Loucy (cell line): ENCODE data around the gene PCDH10.

Experiments
- H2AFZ ChIP-seq: fragments of 200-600 bp; sonication (generic); 2 replicates; pipeline ENCODE4 v1.6.0; 2016; ENCODE audit warnings: antibody characterized with exemption, mild to moderate bottlenecking, low read length, moderate library complexity
- H3F3A ChIP-seq: fragments of 200-600 bp; 2 replicates; pipeline ENCODE4 v1.6.0; 2016; ENCODE audit warnings: antibody characterized with exemption, low read depth, mild to moderate bottlenecking
- H3K27me3 ChIP-seq: fragments of 200-600 bp; sonication (generic); 2 replicates; pipeline ENCODE4 v1.6.1; 2014; ENCODE audit warnings: low read length, mild to moderate bottlenecking; ENCODE audit not compliant: insufficient read depth, poor library complexity, severe bottlenecking
- H3K36me3 ChIP-seq: fragments of 200-600 bp; sonication (generic); 2 replicates; pipeline ENCODE4 v1.6.1; 2016; ENCODE audit warnings: low read length; ENCODE audit not compliant: insufficient read depth
- H3K4me1 ChIP-seq: fragments of 200-600 bp; sonication (generic); 2 replicates; pipeline ENCODE4 v1.5.1; 2014; ENCODE audit warnings: low read length, mild to moderate bottlenecking; ENCODE audit not compliant: insufficient read depth, poor library complexity, severe bottlenecking
- H3K4me2 ChIP-seq: fragments of 200-600 bp; sonication (generic); 2 replicates; pipeline ENCODE4 v1.6.0; 2014; ENCODE audit warnings: antibody characterized with exemption, low read length, low read depth, mild to moderate bottlenecking; ENCODE audit not compliant: poor library complexity, severe bottlenecking
- H3K4me3 ChIP-seq: fragments of 200-600 bp; sonication (generic); 2 replicates; pipeline ENCODE4 v1.5.1; 2014; ENCODE audit warnings: low read length, mild to moderate bottlenecking, mixed read lengths; ENCODE audit not compliant: poor library complexity, severe bottlenecking
- H3K79me2 ChIP-seq: fragments of 200-600 bp; sonication (generic); 2 replicates; pipeline ENCODE4 v1.6.1; 2014; ENCODE audit warnings: low read length; ENCODE audit not compliant: insufficient read depth
- H3K9ac ChIP-seq: fragments of 200-600 bp; sonication (generic); 2 replicates; pipeline ENCODE4 v1.6.0; 2014; ENCODE audit warnings: mild to moderate bottlenecking, low read depth, low read length, moderate library complexity; ENCODE audit not compliant: poor library complexity, severe bottlenecking
- H3K9me2 ChIP-seq: fragments of 200-600 bp; sonication (generic); replicated peaks from 2 replicates; pipeline ENCODE4 v1.6.1; 2016; ENCODE audit warnings: low read depth, low read length, mixed read lengths
- H3K9me3 ChIP-seq: fragments of 200-600 bp; sonication (generic); 2 replicates; pipeline ENCODE4 v1.6.1; 2014; ENCODE audit warnings: mild to moderate bottlenecking, antibody characterized with exemption, low read length, low read depth; ENCODE audit not compliant: insufficient read depth
- H4K20me1 ChIP-seq: fragments of 200-600 bp; sonication (generic); 2 replicates; pipeline ENCODE4 v1.6.0; 2014; ENCODE audit warnings: antibody characterized with exemption, low read length, mild to moderate bottlenecking; ENCODE audit not compliant: insufficient read depth, poor library complexity, severe bottlenecking
- CTCF ChIP-seq: fragments of 200-600 bp; sonication (generic); conservative IDR thresholded peaks from 2 replicates; pipeline ENCODE4 v1.5.1; 2014; ENCODE audit warnings: mild to moderate bottlenecking, antibody characterized with exemption, low read length
- EZH2phosphoT487 ChIP-seq: fragments of 200-600 bp; IDR thresholded peaks from 2 replicates; pipeline ENCODE4 v1.6.1; 2018; ENCODE audit warnings: antibody characterized with exemption, mild to moderate bottlenecking, moderate library complexity, borderline replicate concordance

The PCDH10 gene

DNA sequence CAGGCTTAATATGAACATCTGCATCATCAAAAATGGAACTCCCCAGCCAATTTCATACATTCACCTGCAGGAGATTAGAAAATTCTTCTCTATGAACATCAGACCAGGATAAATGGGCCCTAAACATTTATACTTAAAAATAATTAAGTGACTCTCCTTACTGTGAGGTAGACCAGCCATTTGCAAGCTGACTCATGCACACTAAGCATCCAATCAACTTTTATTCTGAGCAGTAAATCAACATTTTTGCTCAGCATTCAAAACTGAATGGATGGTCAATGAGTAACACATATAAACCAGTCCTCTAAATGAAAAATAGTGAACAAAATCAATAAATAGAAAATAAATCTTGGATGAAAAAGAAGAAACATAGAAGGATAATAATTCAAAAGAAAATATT, 19.9 kb upstream of the PCDH10 start:
- no peaks in the 10 kb centered on the region for H3K9me3 ChIP-seq
- no peaks in the 10 kb centered on the region for H3K79me2 ChIP-seq
- TF ChIP-seq CTCF, result no peak
- no peak for TF ChIP-seq EZH2phosphoT487
- no peak overlapping the region for H3K9ac ChIP-seq
- H3F3A ChIP-seq, result no peaks in the 10 kb centered on the region
- H4K20me1 ChIP-seq, result no peaks in the 10 kb centered on the region
- no peaks in the 10 kb centered on the region for H3K36me3 ChIP-seq
- H3K4me1 ChIP-seq, result peaks cover 12% of the 10 kb centered on the region
- no peaks in the 10 kb centered on the region for H3K27me3 ChIP-seq
- H3K4me2 ChIP-seq, result no peak overlapping the region
- no peaks in the 10 kb centered on the region for H3K9me2 ChIP-seq
- no peak overlapping the region for H2AFZ ChIP-seq
- H3K4me3 ChIP-seq, result no peak overlapping the region

DNA sequence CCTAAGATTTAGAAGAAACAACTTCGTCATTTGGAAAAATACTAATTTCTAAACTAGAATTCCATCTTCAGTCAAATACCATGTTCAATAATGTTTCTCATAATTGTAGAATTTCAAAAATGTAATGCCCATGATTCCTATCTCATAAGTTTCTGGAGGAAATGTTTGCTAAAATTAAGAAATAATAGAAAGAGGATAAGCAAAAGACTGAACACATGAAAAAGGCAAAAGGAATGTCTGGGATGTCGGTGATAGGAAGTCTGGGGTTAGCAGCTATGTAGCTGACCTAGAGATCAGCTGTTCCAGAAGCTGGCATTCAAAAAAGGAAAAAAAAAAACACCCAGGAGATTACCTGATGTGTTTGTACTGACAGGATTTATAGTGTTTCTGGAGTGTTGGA, 18.9 kb upstream of the PCDH10 start:
- no peaks in the 10 kb centered on the region for H4K20me1 ChIP-seq
- no peak overlapping the region for H3K4me2 ChIP-seq
- no peak overlapping the region for H3K4me3 ChIP-seq
- no peaks in the 10 kb centered on the region for H3K79me2 ChIP-seq
- TF ChIP-seq EZH2phosphoT487 (no peak), CTCF (no peak)
- no peaks in the 10 kb centered on the region for H3K27me3 ChIP-seq
- H3K9me2 ChIP-seq, result no peaks in the 10 kb centered on the region
- H3K36me3 ChIP-seq, result no peaks in the 10 kb centered on the region
- no peak overlapping the region for H2AFZ ChIP-seq
- H3K4me1 ChIP-seq, result peaks cover 12% of the 10 kb centered on the region
- H3F3A ChIP-seq, result no peaks in the 10 kb centered on the region
- no peaks in the 10 kb centered on the region for H3K9me3 ChIP-seq
- H3K9ac ChIP-seq, result no peak overlapping the region

- peak overlapping the region; percentile 71; the same call in 1 of the 2 replicates for H2AFZ ChIP-seq
- no peaks in the 10 kb centered on the region for H3K27me3 ChIP-seq
- H3K4me3 ChIP-seq, result no peak overlapping the region
- H3K36me3 ChIP-seq, result no peaks in the 10 kb centered on the region
- H4K20me1 ChIP-seq, result no peaks in the 10 kb centered on the region
- H3K4me2 ChIP-seq, result peak overlapping the region; percentile 23
- H3K9ac ChIP-seq, result no peak overlapping the region
- no peaks in the 10 kb centered on the region for H3K9me3 ChIP-seq
- H3K79me2 ChIP-seq, result no peaks in the 10 kb centered on the region
- H3K4me1 ChIP-seq, result peaks cover 18% of the 10 kb centered on the region
- no peaks in the 10 kb centered on the region for H3K9me2 ChIP-seq
- TF ChIP-seq EZH2phosphoT487, result no peak
- H3F3A ChIP-seq, result no peaks in the 10 kb centered on the region
Measured at GRCh38 chr4:133131829-133132460, 17.1 kb upstream of the PCDH10 start.

- Histone ChIP-seq H2AFZ (no peak overlapping the region), H4K20me1 (no peaks in the 10 kb centered on the region)
Measured at GRCh38 chr4:133136833-133137232, 12.3 kb upstream of the PCDH10 start.

More at GRCh38 chr4:133136833-133137232, 12.3 kb upstream of the PCDH10 start:
- Histone ChIP-seq H3K9ac (no peak overlapping the region), H3K4me3 (no peak overlapping the region), H3K4me1 (peaks cover 18% of the 10 kb centered on the region), H3K4me2 (peak overlapping the region; percentile 9), H3K9me2 (no peaks in the 10 kb centered on the region), H3K9me3 (no peaks in the 10 kb centered on the region), H3K79me2 (no peaks in the 10 kb centered on the region), H3K36me3 (no peaks in the 10 kb centered on the region), H3F3A (no peaks in the 10 kb centered on the region), H3K27me3 (no peaks in the 10 kb centered on the region)
- TF ChIP-seq EZH2phosphoT487 (no peak), CTCF (no peak)
